Suprapubic skin (tissue), 3 donors: Measurements from ENCODE around the gene ORC4.

Experiments used
- POLR2AphosphoS5 ChIP-seq, 3 donors: sonication (generic); formaldehyde crosslinking; IDR thresholded peaks; one replicate each; pipeline ENCODE4 v1.6.1; 2017; ENCODE audit warnings: antibody characterized with exemption in 3 of 3
- TF ChIP-seq, protein P1 (sequence below), 2 donors: fragments of 200-600 bp in 1 of 2; fragments of 450-650 bp in 1 of 2; sonication (generic) in 1 of 2; IDR thresholded peaks; one replicate each; pipeline ENCODE4 v1.5.1; 2016 to 2019; ENCODE audit warnings: antibody characterized with exemption in 2 of 2, mild to moderate bottlenecking in 1 of 2, moderate library complexity in 1 of 2

DNA sequence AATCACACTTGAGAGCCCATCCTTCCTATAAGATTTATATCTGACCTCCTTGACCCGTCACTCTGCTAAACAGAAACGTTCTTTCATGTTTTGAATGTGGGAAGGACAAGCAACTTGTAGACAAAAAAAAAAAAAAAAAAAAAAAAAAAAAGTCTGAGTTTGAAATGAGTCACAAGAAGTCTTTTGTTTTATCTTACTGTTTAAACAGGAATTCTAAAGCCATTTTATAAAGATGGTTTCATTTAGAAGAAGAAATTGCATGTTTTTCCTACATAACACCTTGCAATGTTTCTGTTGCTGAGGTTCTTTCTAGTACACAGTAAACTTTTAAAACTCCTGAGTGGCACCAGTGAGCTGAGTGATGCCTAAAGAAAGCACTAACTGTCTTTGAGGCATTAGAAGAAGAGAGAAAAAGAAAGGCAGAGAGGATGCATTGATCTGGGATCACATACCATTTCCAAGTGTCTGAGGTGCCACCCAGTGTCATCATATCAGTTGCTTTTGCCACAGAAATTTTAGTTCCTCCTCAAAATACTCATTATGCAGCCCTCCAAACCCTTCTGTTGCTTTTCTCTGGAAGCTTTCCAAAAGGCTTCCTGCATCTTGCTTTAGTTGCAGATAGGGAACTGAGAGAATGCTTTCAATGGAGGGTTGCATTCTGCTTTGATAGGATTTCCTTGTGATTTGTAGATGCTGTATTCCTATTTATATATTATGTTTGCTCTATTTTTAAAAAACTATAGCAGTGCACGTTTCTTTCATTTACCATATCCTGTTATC lies 106.6 kb downstream of the ORC4 start:
- TF ChIP-seq, protein P1, sequence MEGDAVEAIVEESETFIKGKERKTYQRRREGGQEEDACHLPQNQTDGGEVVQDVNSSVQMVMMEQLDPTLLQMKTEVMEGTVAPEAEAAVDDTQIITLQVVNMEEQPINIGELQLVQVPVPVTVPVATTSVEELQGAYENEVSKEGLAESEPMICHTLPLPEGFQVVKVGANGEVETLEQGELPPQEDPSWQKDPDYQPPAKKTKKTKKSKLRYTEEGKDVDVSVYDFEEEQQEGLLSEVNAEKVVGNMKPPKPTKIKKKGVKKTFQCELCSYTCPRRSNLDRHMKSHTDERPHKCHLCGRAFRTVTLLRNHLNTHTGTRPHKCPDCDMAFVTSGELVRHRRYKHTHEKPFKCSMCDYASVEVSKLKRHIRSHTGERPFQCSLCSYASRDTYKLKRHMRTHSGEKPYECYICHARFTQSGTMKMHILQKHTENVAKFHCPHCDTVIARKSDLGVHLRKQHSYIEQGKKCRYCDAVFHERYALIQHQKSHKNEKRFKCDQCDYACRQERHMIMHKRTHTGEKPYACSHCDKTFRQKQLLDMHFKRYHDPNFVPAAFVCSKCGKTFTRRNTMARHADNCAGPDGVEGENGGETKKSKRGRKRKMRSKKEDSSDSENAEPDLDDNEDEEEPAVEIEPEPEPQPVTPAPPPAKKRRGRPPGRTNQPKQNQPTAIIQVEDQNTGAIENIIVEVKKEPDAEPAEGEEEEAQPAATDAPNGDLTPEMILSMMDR (IDR thresholded peaks at IDR 0.05) = no peak
- TF ChIP-seq POLR2AphosphoS5 (IDR thresholded peaks at IDR 0.05) = no peak
